ENCODE measurements around the gene PLEKHM3.
"Not testable (repeated sequence)": the region's sequence is repeated elsewhere in the genome, so short reads cannot be mapped to it uniquely, and the experiment has no call there.

Gene PLEKHM3

GRCh38 chr2:208037564-208038487 lies 12.5 kb upstream of the PLEKHM3 start:
- no peak for DNase-seq (ENCODE audit: low read depth)

GRCh38 chr2:208036357-208036756 lies 11.0 kb upstream of the PLEKHM3 start:
- no peak for DNase-seq (ENCODE audit: low read depth)

GRCh38 chr2:208034503-208035140 lies 9.3 kb upstream of the PLEKHM3 start:
- no peak for DNase-seq (ENCODE audit: low read depth)

- DNase-seq (ENCODE audit: low read depth) = no peak
Measured at GRCh38 chr2:208033701-208034502, 8.6 kb upstream of the PLEKHM3 start.

GRCh38 chr2:208031608-208032019 lies 6.3 kb upstream of the PLEKHM3 start:
- DNase-seq (ENCODE audit: low read depth) = no peak

GRCh38 chr2:208025814-208026184 lies 472 bp upstream of the PLEKHM3 start:
- peak; percentile 38 for DNase-seq (ENCODE audit: low read depth)

- DNase-seq (ENCODE audit: low read depth) = no peak
Measured at GRCh38 chr2:208024091-208024490, 1.2 kb downstream of the PLEKHM3 start.

- no peak for DNase-seq (ENCODE audit: low read depth)
Measured at GRCh38 chr2:208020253-208020652, 5.1 kb downstream of the PLEKHM3 start.

GRCh38 chr2:208018124-208018712 lies 7.1 kb downstream of the PLEKHM3 start:
- DNase-seq (ENCODE audit: low read depth) = not testable (repeated sequence)

GRCh38 chr2:208017721-208018120 lies 7.6 kb downstream of the PLEKHM3 start:
- no peak for DNase-seq (ENCODE audit: low read depth)

GRCh38 chr2:208015475-208015874 lies 9.9 kb downstream of the PLEKHM3 start:
- no peak for DNase-seq (ENCODE audit: low read depth)

- DNase-seq (ENCODE audit: low read depth) = no peak
Measured at GRCh38 chr2:208013285-208014178, 11.8 kb downstream of the PLEKHM3 start.

- DNase-seq (ENCODE audit: low read depth) = no peak
Measured at GRCh38 chr2:208012449-208012848, 12.9 kb downstream of the PLEKHM3 start.

- DNase-seq (ENCODE audit: low read depth) = no peak
Measured at GRCh38 chr2:208010506-208010905, 14.8 kb downstream of the PLEKHM3 start.

- DNase-seq (ENCODE audit: low read depth) = no peak
Measured at GRCh38 chr2:208006833-208007232, 18.5 kb downstream of the PLEKHM3 start.

- DNase-seq (ENCODE audit: low read depth) = no peak
Measured at GRCh38 chr2:208006337-208006736, 19.0 kb downstream of the PLEKHM3 start.

- DNase-seq (ENCODE audit: low read depth) = no peak
Measured at GRCh38 chr2:208001924-208002323, 23.4 kb downstream of the PLEKHM3 start.

- no peak for DNase-seq (ENCODE audit: low read depth)
Measured at GRCh38 chr2:208000701-208001395, 24.5 kb downstream of the PLEKHM3 start.

GRCh38 chr2:207996848-207997247 lies 28.5 kb downstream of the PLEKHM3 start:
- no peak for DNase-seq (ENCODE audit: low read depth)

GRCh38 chr2:207995887-207996286 lies 29.4 kb downstream of the PLEKHM3 start:
- DNase-seq (ENCODE audit: low read depth) = no peak
